ENCODE measurements around the gene BANF2. TPM values are rescaled to one million over a fixed set of nuclear protein-coding genes. Genes with fewer than 3 reads are reported as not detected.

The BANF2 gene
- total and polyA plus RNA-seq, 2 of the 4 experiments (the other 2 are of a cell fraction) = not detected

GRCh38 chr20:17749978-17750721, 50.4 kb downstream of the BANF2 start:
- DNase-seq (peak; percentile 65), ATAC-seq (ENCODE audit: low read depth) (0 out of 2 replicates have a peak, but pooled peaks have one; percentile 31)
- H3K18ac ChIP-seq (ENCODE audit: low read depth, low read length) = no peak overlapping the region
- in situ Hi-C loops (cut with MboI; ENCODE audit: low sequenced_read_pairs) = no loop called here
- no peak overlapping the region for H4K8ac ChIP-seq (ENCODE audit: low read depth in 2 of 2, low read length in 2 of 2)
- H2BK20ac ChIP-seq (ENCODE audit: low read depth, low read length) = no peak overlapping the region
- H3K14ac ChIP-seq (replicated peaks; ENCODE audit: low read depth, low read length) = no peak overlapping the region
- ChIA-PET POLR2A (ENCODE audit: unreplicated experiment) (no interaction called here), CTCF (no interaction called here)
- no peaks in the 10 kb centered on the region for H4K20me1 ChIP-seq (ENCODE audit: insufficient read depth, low read length)
- no peak overlapping the region for H4K91ac ChIP-seq (ENCODE audit: insufficient read depth, low read depth, low read length)
- 92% methylated on average over 2 of the region's 15 CpGs; no CpG with 5 or more reads in 1 of the 2 experiments for WGBS, 2 experiments (ENCODE audit: extremely low coverage in 2 of 2, insufficient read length in 1 of 2)
- no peaks in the 10 kb centered on the region for H3K79me1 ChIP-seq (ENCODE audit: low read depth in 1 of 2, low read length in 2 of 2)
- H3K4ac ChIP-seq (ENCODE audit: low read depth, low read length) = no peak overlapping the region
- H3K4me1 ChIP-seq (ENCODE audit: control insufficient read depth, insufficient read depth, low read length) = peaks cover 8% of the 10 kb centered on the region
- H3K4me2 ChIP-seq (ENCODE audit: low read depth, low read length) = no peak overlapping the region
- H2AK9ac ChIP-seq (replicated peaks; ENCODE audit: low read depth, low read length, poor library complexity) = no peak overlapping the region
- peaks cover 25% of the 10 kb centered on the region for H3K27me3 ChIP-seq (ENCODE audit: control insufficient read depth, insufficient read depth, low read length)
- no peak overlapping the region for H4K5ac ChIP-seq (ENCODE audit: low read depth, low read length)
- no peak overlapping the region for H2BK5ac ChIP-seq (ENCODE audit: low read depth, low read length, poor library complexity, severe bottlenecking)
- H3K9me3 ChIP-seq (ENCODE audit: control insufficient read depth, insufficient read depth, low read length) = no peaks in the 10 kb centered on the region
- no peak overlapping the region for H3K56ac ChIP-seq (ENCODE audit: extremely low read depth, insufficient read depth, low read length)
- H3K36me3 ChIP-seq (ENCODE audit: control insufficient read depth, insufficient read depth, low read length) = no peaks in the 10 kb centered on the region
- no peak for TF ChIP-seq USF2 (IDR thresholded peaks at IDR 0.05; ENCODE audit: low read depth, low read length)
- no peak for TF ChIP-seq FOS (IDR thresholded peaks at IDR 0.05; ENCODE audit: low read depth, low read length)
- TF ChIP-seq CHD1 (IDR thresholded peaks at IDR 0.05; ENCODE audit: low read depth, low read length) = no peak
- TF ChIP-seq NFE2L2 (IDR thresholded peaks at IDR 0.05; ENCODE audit: low read depth, low read length) = no peak
- TF ChIP-seq SMC3 (IDR thresholded peaks at IDR 0.05; ENCODE audit: low read depth, low read length) = no peak
- TF ChIP-seq MXI1 (IDR thresholded peaks at IDR 0.05; ENCODE audit: borderline replicate concordance, low read depth, low read length) = no peak
- TF ChIP-seq BHLHE40 (IDR thresholded peaks at IDR 0.05; ENCODE audit: low read depth, low read length) = no peak
- no peak for TF ChIP-seq RCOR1 (IDR thresholded peaks at IDR 0.05; ENCODE audit: insufficient replicate concordance, low read length)
- no peak for TF ChIP-seq POLR2A (IDR thresholded peaks at IDR 0.05; ENCODE audit: low read depth, low read length)
- TF ChIP-seq CTCF (conservative IDR thresholded peaks at IDR 0.05; ENCODE audit: low read depth, low read length) = no peak
- TF ChIP-seq RAD21 (IDR thresholded peaks at IDR 0.05; ENCODE audit: low read length) = no peak
- TF ChIP-seq CEBPB (IDR thresholded peaks at IDR 0.05; ENCODE audit: low read depth, low read length) = no peak
- TF ChIP-seq MAFK (IDR thresholded peaks at IDR 0.05; ENCODE audit: low read depth, low read length) = no peak
- H2BK15ac ChIP-seq (ENCODE audit: low read depth, low read length) = no peak overlapping the region
- 0 out of 2 replicates have a peak overlapping the region, but pooled peaks have one; percentile 10 for H2BK120ac ChIP-seq (ENCODE audit: low read depth, low read length)
- H3K9ac ChIP-seq (ENCODE audit: low read depth, low read length) = no peak overlapping the region
- H3K23ac ChIP-seq (ENCODE audit: low read depth, low read length) = no peak overlapping the region
- peaks cover 4% of the 10 kb centered on the region; the same call in 1 of the 2 replicates for H3K9me1 ChIP-seq (ENCODE audit: insufficient read depth, low read length)
- no TSS peak for BruUV-seq (replicated peaks)
- H3K27ac ChIP-seq (ENCODE audit: insufficient read depth, low read length) = no peak overlapping the region
- H3K4me3 ChIP-seq (ENCODE audit: insufficient read depth, low read depth, low read length) = no peak overlapping the region
- intact Hi-C loops (cut with micrococcal nuclease) = loop anchor here (5.0 kb wide), 1 partner anchor 68 kb away; the partner anchor contains the start of gene RRBP1
- H2AFZ ChIP-seq (replicated peaks; ENCODE audit: low read length, poor library complexity) = peak overlapping the region; percentile 35
- dilution Hi-C loops (cut with HindIII; ENCODE audit: low sequenced_read_pairs, unreplicated experiment) = no loop called here
- no peak overlapping the region for H2AK5ac ChIP-seq (ENCODE audit: low read depth, low read length)

Data from IMR-90 (cell line).